A549 (cell line): ENCODE data around the gene ADAMTS14. TPM values are rescaled to one million over a fixed set of nuclear protein-coding genes. Genes with fewer than 3 reads are reported as not detected.

Source experiments
- ATAC-seq, 2 experiments: fragments of 200-7000 bp in 1 of 2; fragments of >200 bp in 1 of 2; cut with Nextera tagmentation in 1 of 2; cut with Tn5 transposase in 1 of 2; 3 replicates each; pipeline versions ENCODE4 v1.8.0 to v1.9.1; 2018 to 2020; ENCODE audit warnings: mild to moderate bottlenecking in 1 of 2, moderate library complexity in 1 of 2
- CTCF ChIA-PET: fragments of 300-600 bp; sonication (Branson Sonifier 250); formaldehyde crosslinking; extraction: SDS; loops from one replicate; lab custom pipeline; 2021; ENCODE audit warnings: antibody characterized with exemption, inconsistent platforms; lab: Yijun Ruan, JAX
- POLR2A ChIA-PET: fragments of 350-600 bp; formaldehyde crosslinking; extraction: SDS; loops from one replicate; lab custom pipeline; 2021; ENCODE audit warnings: antibody characterized with exemption, inconsistent platforms; lab: Yijun Ruan, JAX
- DNase-seq, 2 experiments: peaks; one replicate each; pipeline versions ENCODE4 v3.0.0 to v3.0.0-alpha.2; 2011 to 2016; ENCODE audit warnings: low read depth in 1 of 2, low spot score in 1 of 2
- FAIRE-seq: peaks from 2 replicates; lab custom pipeline; 2011; peaks lifted over from hg19 to GRCh38; lab: Jason Lieb, UNC
- H3K27ac ChIP-seq, 2 experiments: fragments of >200 bp; sonication (Bioruptor Twin); formaldehyde crosslinking; 3 replicates each; pipeline ENCODE4 v1.5.1; 2016 to 2017
- H3K4me1 ChIP-seq: fragments of >200 bp; sonication (Bioruptor Twin); formaldehyde crosslinking; 3 replicates; pipeline ENCODE4 v1.6.1; 2016
- H3K4me2 ChIP-seq: fragments of >200 bp; sonication (Bioruptor Twin); formaldehyde crosslinking; 3 replicates; pipeline ENCODE4 v1.6.1; 2016
- H3K4me3 ChIP-seq: fragments of >200 bp; sonication (Bioruptor Twin); formaldehyde crosslinking; 3 replicates; pipeline ENCODE4 v1.5.1; 2016
- H3K9me3 ChIP-seq: fragments of >200 bp; sonication (Bioruptor Twin); formaldehyde crosslinking; 3 replicates; pipeline ENCODE4 v1.6.1; 2016
- CBX2 ChIP-seq: fragments of 200-600 bp; sonication (generic); IDR thresholded peaks from 2 replicates; pipeline ENCODE4 v1.6.1; 2016; ENCODE audit warnings: low read depth, mild to moderate bottlenecking, borderline replicate concordance
- CEBPB ChIP-seq, 2 experiments: fragments of >200 bp in 1 of 2; sonication (Bioruptor Twin) in 1 of 2; formaldehyde crosslinking in 1 of 2; IDR thresholded peaks; 2 replicates each; pipeline ENCODE4 v1.6.1; 2012 to 2016
- CHD4 ChIP-seq: fragments of 200-600 bp; sonication (generic); IDR thresholded peaks from 2 replicates; pipeline ENCODE4 v1.6.1; 2016; ENCODE audit warnings: antibody characterized with exemption, mild to moderate bottlenecking, borderline replicate concordance
- CTCF ChIP-seq: fragments of >200 bp; sonication (Bioruptor Twin); formaldehyde crosslinking; IDR thresholded peaks from 3 replicates; pipeline ENCODE4 v1.5.1; 2016
- FOSL2 ChIP-seq, 2 experiments: fragments of 450-650 bp in 1 of 2; fragments of >200 bp in 1 of 2; sonication (Bioruptor Twin) in 1 of 2; formaldehyde crosslinking; IDR thresholded peaks; 2 replicates each; pipeline versions ENCODE4 v1.5.0 to v1.6.1; 2016 to 2020; ENCODE audit warnings: mild to moderate bottlenecking in 1 of 2, moderate library complexity in 1 of 2
- FOXS1 ChIP-seq: fragments of 250-450 bp; sonication (Bioruptor Pico); IDR thresholded peaks from 2 replicates; pipeline ENCODE4 v1.5.0; 2020; ENCODE audit warnings: mild to moderate bottlenecking, moderate library complexity
- GATA3 ChIP-seq: IDR thresholded peaks from 2 replicates; pipeline ENCODE4 v1.6.1; 2012; ENCODE audit warnings: borderline replicate concordance
- HEYL ChIP-seq: fragments of 250-450 bp; sonication (Bioruptor Pico); IDR thresholded peaks from 2 replicates; pipeline ENCODE4 v1.8.0; 2021; ENCODE audit warnings: mild to moderate bottlenecking, moderate library complexity
- HOXA7 ChIP-seq: fragments of 250-450 bp; sonication (Bioruptor Pico); IDR thresholded peaks from 2 replicates; pipeline ENCODE4 v1.5.0; 2020; ENCODE audit warnings: mild to moderate bottlenecking, moderate library complexity
- HOXB13 ChIP-seq: fragments of 250-450 bp; sonication (Bioruptor Pico); IDR thresholded peaks from 2 replicates; pipeline ENCODE4 v1.5.0; 2020; ENCODE audit warnings: low read depth, mild to moderate bottlenecking, moderate library complexity
- HOXB5 ChIP-seq: fragments of 250-450 bp; sonication (Bioruptor Pico); IDR thresholded peaks from 2 replicates; pipeline ENCODE4 v1.5.0; 2020; ENCODE audit warnings: mild to moderate bottlenecking, moderate library complexity
- KDM1A ChIP-seq: fragments of 200-600 bp; sonication (generic); IDR thresholded peaks from 2 replicates; pipeline ENCODE4 v1.6.1; 2016; ENCODE audit warnings: low read depth, mild to moderate bottlenecking
- KDM5A ChIP-seq: fragments of 200-600 bp; sonication (generic); IDR thresholded peaks from 2 replicates; pipeline ENCODE4 v1.6.1; 2016; ENCODE audit warnings: antibody characterized with exemption, mild to moderate bottlenecking
- MYC ChIP-seq: IDR thresholded peaks from 2 replicates; pipeline ENCODE4 v1.6.1; 2012; ENCODE audit warnings: mild to moderate bottlenecking, inconsistent platforms, low read length, improper control_type of control experiment, borderline replicate concordance
- NFE2L2 ChIP-seq: fragments of 150-350 bp; conservative IDR thresholded peaks from 2 replicates; pipeline ENCODE4 v1.6.1; 2014; ENCODE audit warnings: low read length
- RAD21 ChIP-seq, 2 experiments: fragments of >200 bp in 1 of 2; sonication (Bioruptor Twin) in 1 of 2; formaldehyde crosslinking in 1 of 2; IDR thresholded peaks in 1 of 2; conservative IDR thresholded peaks in 1 of 2; 2 replicates in 1 of 2; 3 replicates in 1 of 2; pipeline ENCODE4 v1.6.1; 2012 to 2018; ENCODE audit warnings: inconsistent platforms in 1 of 2
- RCOR1 ChIP-seq: fragments of 150-350 bp; IDR thresholded peaks from 2 replicates; pipeline ENCODE4 v1.6.1; 2014; ENCODE audit warnings: antibody characterized with exemption, low read length, low read depth
- REST ChIP-seq: fragments of 200-600 bp; sonication (generic); IDR thresholded peaks from 2 replicates; pipeline ENCODE4 v1.6.1; 2016; ENCODE audit warnings: antibody characterized with exemption, mild to moderate bottlenecking, moderate library complexity
- TFCP2L1 ChIP-seq: fragments of 250-450 bp; sonication (Bioruptor Pico); IDR thresholded peaks from 2 replicates; pipeline ENCODE4 v1.5.0; 2021; ENCODE audit warnings: mild to moderate bottlenecking
- TP53 ChIP-seq: fragments of 250-450 bp; sonication (Bioruptor Pico); IDR thresholded peaks from 2 replicates; pipeline ENCODE4 v1.5.0; 2021; ENCODE audit warnings: mild to moderate bottlenecking, moderate library complexity
- ZSCAN20 ChIP-seq: fragments of 250-450 bp; sonication (Bioruptor Pico); IDR thresholded peaks from 2 replicates; pipeline ENCODE4 v1.8.0; 2022; ENCODE audit warnings: mild to moderate bottlenecking, moderate library complexity
- WGBS: methylation state at CpG from one replicate; pipeline ENCODE4 v1.1.6; 2017; ENCODE audit errors: missing lambda C conversion rate; 5-methylcytosine and 5-hydroxymethylcytosine counted together
- polyA plus RNA-seq, 4 experiments: library from polyadenylated mRNA; depleted of rRNA in 3 of 4; stranded (reverse); fragments of >200 nt; fragmentation: RNase III in 1 of 4; extraction: RNeasy Plus Mini Kit Qiagen cat#74134 plus additional on column Dnase treatment in 1 of 4; gene quantifications; 2 replicates in 3 of 4; 3 replicates in 1 of 4; pipeline ENCODE4 v1.2.3, GENCODE V29; 2011 to 2017
- TF ChIP-seq, protein P1 (sequence below): fragments of 450-650 bp; IDR thresholded peaks from 2 replicates; pipeline ENCODE4 v1.6.1; 2014; ENCODE audit warnings: antibody characterized with exemption
- TF ChIP-seq, protein P2 (sequence below): fragments of 250-450 bp; sonication (Bioruptor Pico); IDR thresholded peaks from 2 replicates; pipeline ENCODE4 v1.5.0; 2021; ENCODE audit warnings: mild to moderate bottlenecking, moderate library complexity, borderline replicate concordance
- TF ChIP-seq, protein P3 (sequence below): IDR thresholded peaks from 2 replicates; pipeline ENCODE4 v1.6.1; 2012; ENCODE audit warnings: low read depth, borderline replicate concordance

The ADAMTS14 gene
- polyA plus RNA-seq, 2 of the 4 experiments (the other 2 are of a cell fraction), result 0.03 TPM; not detected in 1

- POLR2A ChIA-PET, result no interaction called here
- TF ChIP-seq TFCP2L1 (CRISPR knock-in tag) (no peak), NFE2L2 (no peak), FOSL2 (IDR thresholded peaks at IDR 0.05) (no peak), FOSL2 (CRISPR knock-in tag; IDR thresholded peaks at IDR 0.05) (no peak), REST (no peak), HOXB13 (no peak), RAD21 (conservative IDR thresholded peaks at IDR 0.05 in 1 of 2, IDR thresholded peaks at IDR 0.05 in 1 of 2) (no peak), RCOR1 (no peak), HOXB5 (no peak), HEYL (CRISPR knock-in tag) (no peak), KDM1A (no peak), MYC (no peak), ZSCAN20 (no peak), CEBPB (IDR thresholded peaks at IDR 0.05) (no peak)
- TF ChIP-seq, protein P1, sequence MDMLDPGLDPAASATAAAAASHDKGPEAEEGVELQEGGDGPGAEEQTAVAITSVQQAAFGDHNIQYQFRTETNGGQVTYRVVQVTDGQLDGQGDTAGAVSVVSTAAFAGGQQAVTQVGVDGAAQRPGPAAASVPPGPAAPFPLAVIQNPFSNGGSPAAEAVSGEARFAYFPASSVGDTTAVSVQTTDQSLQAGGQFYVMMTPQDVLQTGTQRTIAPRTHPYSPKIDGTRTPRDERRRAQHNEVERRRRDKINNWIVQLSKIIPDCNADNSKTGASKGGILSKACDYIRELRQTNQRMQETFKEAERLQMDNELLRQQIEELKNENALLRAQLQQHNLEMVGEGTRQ, result no peak
- TF ChIP-seq, protein P2, sequence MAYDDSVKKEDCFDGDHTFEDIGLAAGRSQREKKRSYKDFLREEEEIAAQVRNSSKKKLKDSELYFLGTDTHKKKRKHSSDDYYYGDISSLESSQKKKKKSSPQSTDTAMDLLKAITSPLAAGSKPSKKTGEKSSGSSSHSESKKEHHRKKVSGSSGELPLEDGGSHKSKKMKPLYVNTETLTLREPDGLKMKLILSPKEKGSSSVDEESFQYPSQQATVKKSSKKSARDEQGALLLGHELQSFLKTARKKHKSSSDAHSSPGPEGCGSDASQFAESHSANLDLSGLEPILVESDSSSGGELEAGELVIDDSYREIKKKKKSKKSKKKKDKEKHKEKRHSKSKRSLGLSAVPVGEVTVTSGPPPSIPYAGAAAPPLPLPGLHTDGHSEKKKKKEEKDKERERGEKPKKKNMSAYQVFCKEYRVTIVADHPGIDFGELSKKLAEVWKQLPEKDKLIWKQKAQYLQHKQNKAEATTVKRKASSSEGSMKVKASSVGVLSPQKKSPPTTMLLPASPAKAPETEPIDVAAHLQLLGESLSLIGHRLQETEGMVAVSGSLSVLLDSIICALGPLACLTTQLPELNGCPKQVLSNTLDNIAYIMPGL (CRISPR knock-in tag), result no peak
- CTCF ChIA-PET, result no interaction called here
- Histone ChIP-seq H3K4me3 (no peak overlapping the region), H3K9me3 (no peaks in the 10 kb centered on the region), H3K27ac (no peak overlapping the region), H3K4me1 (no peaks in the 10 kb centered on the region), H3K4me2 (no peak overlapping the region)
- FAIRE-seq (no peak), ATAC-seq (no peak), DNase-seq (no peak)
- 36% methylated on average over 2 of the region's 2 CpGs for WGBS
Observed at GRCh38 chr10:70730955-70731354, 58.6 kb downstream of the ADAMTS14 start.

DNA sequence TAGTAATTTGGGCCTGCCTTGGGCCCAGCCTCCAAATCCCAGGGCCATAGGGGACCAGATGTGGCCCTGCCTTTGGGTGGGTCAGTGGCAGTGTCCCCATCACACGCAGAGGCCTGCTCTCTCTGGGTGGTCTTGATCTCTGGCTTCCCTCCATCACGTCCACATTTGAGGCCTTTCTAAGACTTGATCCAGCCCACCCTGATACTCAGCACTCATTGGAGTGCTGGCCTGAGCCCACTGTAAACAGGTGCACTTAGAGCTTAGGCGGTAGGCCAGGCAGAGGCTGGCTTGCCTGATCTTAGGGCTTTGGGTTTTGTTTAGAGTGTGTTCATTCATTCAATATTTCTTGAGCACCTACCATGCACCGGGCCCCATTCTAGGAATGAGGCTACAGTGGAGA lies 60.3 kb downstream of the ADAMTS14 start:
- Histone ChIP-seq H3K4me2 (no peak overlapping the region), H3K27ac (no peak overlapping the region), H3K4me1 (no peaks in the 10 kb centered on the region), H3K9me3 (no peaks in the 10 kb centered on the region), H3K4me3 (no peak overlapping the region)
- POLR2A ChIA-PET, result no interaction called here
- 88% methylated on average over 3 of the region's 4 CpGs for WGBS
- ATAC-seq (no peak), DNase-seq (no peak), FAIRE-seq (no peak)
- CTCF ChIA-PET, result interaction anchor here (1.2 to 3.0 kb wide), 5 partner anchors 13 to 552 kb away, joined by 3 to 11 read pairs (median 5); no protein-coding TSS in a partner anchor
- no peak for TF ChIP-seq HOXA7 (CRISPR knock-in tag)
- no peak for TF ChIP-seq TP53 (CRISPR knock-in tag)
- no peak for TF ChIP-seq FOXS1 (CRISPR knock-in tag)
- TF ChIP-seq KDM5A, result no peak
- TF ChIP-seq HOXB5, result no peak
- no peak for TF ChIP-seq MYC
- TF ChIP-seq CTCF, result no peak
- TF ChIP-seq GATA3, result no peak
- TF ChIP-seq CBX2, result no peak
- TF ChIP-seq NFE2L2, result no peak
- TF ChIP-seq, protein P3, sequence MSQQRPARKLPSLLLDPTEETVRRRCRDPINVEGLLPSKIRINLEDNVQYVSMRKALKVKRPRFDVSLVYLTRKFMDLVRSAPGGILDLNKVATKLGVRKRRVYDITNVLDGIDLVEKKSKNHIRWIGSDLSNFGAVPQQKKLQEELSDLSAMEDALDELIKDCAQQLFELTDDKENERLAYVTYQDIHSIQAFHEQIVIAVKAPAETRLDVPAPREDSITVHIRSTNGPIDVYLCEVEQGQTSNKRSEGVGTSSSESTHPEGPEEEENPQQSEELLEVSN, result no peak
- no peak for TF ChIP-seq CHD4
- TF ChIP-seq, all 56 proteins: peak for 0
